Muscle of arm (tissue), 12 donors: Measurements from ENCODE around the gene FUT4. TPM values are rescaled to one million over a fixed set of nuclear protein-coding genes. Genes with fewer than 3 reads are reported as not detected.
"Not testable (repeated sequence)": the region's sequence is repeated elsewhere in the genome, so short reads cannot be mapped to it uniquely, and the experiment has no call there.

Experiments used
- DNase-seq: peaks from one replicate; pipeline ENCODE4 v3.0.0-alpha.2; 2013
- polyA plus RNA-seq, 12 donors: library from polyadenylated mRNA; unstranded; fragments of 120-200 nt; gene quantifications; one replicate each; pipeline ENCODE4 v1.2.1, GENCODE V29; 2013; ENCODE audit not compliant: insufficient read length in 12 of 12

Gene FUT4
- polyA plus RNA-seq, 12 donors, result 4.1 to 7.3 (median 6.1) TPM; not detected in 1

DNA sequence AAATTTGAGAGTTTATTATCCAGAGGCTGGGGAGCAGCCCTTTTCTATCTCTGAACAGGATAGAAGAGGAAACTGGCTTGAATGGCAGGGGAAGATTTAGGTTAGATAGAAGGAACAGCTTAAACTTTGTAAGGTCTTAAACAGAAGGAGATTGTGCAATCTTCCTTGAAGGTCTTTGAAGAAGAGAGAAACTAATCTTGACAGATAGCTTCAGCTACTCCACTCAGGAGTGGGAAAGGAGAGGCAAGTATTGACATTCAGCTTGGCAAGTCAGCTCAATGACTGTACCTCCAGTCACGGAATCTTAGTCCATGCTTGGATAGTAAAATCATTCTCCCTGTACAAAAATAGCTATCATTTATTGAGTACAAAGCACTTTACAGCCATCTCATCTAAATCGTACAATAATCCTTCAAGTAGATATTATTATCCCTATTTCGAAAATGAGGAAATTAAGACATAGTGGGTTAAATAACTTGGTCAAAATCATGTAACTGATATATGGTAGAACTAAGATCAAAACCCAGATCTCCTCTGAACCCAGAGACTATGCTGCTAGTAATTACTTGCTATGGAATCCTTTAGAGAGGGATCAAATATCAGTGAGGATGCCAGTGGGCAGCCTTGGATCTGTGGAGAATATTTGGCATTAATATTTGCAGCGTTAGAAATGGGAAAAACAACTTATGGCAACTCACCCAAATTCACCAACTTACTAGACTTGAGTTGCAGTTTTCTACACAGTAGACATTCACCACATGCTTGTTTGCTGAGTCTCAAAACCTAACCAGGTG is 16.9 kb upstream of the FUT4 start:
- no peak for DNase-seq

DNA sequence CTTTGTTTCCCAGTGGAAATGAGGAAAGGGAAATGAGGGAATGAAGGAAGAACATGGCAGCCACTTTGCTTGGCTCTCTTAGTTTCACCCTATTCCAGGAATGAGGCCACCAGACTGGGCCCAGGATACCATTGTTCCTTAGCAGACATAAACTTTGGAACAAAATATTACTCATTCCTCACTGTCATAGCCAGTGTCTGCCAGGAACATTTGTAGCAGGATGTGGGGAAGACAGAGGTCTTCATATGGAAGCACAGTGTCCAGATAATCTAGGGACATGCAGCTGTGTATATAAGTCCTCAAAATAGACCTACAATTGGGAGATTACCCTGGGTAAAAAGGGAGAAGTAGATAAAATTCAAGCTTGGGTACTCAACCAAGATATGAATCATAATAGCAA is 15.2 kb upstream of the FUT4 start:
- no peak for DNase-seq

DNA sequence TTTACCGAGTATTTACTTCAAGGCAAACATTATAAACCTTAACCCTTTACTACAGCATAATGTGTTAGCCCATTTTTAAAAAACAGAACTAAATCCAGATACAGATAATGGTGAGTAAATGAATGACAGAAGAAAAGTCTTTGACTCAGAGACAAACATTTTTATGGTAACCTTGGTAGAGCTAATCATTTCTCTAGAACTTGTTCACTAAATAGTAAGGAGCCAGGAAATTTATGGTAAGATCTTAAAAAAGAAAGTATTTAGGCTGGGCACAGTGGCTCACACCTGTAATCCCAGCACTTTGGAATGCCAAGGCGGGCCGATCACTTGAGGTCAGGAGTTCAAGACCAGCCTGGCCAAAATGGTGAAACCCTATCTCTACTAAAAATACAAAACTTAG is 11.5 kb upstream of the FUT4 start:
- DNase-seq, result no peak

DNA sequence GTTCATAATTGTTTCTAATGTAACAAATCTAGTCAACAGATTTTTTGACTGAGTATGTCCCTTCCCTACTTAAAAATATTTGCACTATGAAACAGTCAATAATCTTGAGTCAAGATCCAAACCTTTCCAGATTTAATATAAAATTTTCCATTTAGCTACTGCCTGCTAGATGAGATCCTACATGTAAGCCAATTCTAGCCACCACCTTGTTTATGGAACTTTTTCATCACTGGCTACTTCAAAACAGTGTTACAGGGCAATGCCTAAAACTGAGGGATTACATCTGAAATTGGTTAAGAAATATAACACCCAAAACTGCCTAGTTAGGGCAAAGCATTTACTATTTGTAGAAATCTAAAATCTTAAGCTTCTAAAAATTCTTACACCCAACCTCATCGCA is 10.5 kb upstream of the FUT4 start:
- DNase-seq, result peak; percentile 24

DNA sequence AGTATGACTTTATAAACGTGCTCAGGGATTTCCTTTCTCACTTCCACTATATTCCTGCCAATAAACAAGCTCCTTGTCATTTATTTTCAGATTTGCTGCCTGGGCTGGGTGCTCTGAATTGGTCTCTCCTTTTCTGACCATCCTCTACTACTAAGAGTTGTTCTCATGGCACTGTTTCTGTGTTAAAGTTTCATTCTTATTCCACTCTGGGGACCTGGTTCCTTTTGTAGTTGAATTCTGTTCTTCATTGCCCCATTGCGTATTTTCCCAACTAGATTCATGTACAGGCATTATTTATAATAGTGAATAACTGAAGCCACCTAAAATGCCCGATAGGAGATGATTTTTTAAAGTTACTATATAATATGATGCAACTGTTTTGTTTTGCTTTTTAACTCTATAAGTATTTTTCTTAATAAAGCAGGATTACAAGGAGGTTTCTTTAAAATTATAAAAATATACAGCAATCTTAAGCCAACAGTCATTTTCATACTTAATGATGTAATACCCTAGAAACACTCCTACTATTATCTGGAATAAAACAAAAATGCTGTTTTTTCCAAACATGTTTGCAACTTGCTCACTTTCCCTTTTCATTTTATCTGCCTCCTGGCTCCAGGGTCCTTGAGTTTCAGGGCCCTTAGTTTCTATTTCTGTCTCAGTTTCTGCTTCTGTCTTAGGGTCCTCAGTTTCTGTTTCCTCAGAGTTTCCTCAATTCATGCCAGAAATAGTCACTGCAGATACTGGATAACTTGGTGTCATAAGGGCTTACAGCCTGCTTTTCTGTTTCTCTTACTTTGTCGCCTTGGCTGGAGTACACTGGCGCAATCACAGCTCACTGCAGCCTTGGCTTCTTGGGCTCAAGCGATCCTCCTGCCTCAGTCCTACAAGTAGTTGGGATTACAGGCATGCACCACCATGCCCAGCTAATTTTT is 9.8 kb upstream of the FUT4 start:
- peak; percentile 52 for DNase-seq

DNA sequence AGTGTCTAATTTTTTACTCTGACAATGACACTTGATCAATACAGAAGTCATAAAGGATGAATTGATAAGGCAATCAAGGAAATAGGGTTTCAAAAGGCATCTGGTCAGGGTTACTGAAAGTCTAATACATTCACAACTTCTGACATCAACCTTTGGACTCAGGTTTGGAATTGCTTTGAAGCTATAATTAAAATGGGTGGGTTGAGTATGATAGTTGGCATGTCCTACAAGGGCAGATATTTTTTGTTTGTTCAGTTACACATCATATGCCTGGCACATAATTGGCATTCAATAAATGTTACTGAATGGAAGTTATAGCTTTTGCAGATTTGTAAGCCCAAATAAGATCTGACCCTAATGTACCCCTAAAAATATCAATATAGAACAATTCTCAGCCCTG is 7.3 kb upstream of the FUT4 start:
- no peak for DNase-seq

DNA sequence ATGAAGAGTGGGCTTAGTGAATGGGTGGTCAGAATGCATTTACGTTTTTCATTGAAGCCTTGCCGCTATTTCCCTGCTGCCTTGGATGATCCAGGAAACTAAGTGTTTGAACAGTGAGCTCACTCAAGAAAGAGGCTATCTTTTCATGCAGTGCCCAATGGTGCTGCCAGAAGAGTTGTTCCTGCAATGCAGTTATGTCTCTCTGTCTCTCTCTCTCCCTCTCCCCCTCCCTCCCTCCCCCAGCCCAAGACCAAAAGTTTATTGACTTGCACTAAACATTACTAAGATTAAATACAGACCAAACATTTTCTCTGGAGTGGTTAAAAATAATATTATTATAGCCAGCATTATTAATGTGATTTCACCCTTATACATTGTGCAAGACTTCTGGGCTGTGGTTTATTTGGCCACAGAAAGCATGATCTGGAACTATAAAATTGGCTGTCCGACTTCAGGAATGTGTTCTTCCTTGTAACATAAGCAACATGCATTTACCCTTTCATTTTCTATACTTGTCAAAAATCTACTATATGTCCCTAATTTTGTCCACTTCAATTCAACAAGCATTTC is 6.6 kb upstream of the FUT4 start:
- DNase-seq, result peak; percentile 26

DNA sequence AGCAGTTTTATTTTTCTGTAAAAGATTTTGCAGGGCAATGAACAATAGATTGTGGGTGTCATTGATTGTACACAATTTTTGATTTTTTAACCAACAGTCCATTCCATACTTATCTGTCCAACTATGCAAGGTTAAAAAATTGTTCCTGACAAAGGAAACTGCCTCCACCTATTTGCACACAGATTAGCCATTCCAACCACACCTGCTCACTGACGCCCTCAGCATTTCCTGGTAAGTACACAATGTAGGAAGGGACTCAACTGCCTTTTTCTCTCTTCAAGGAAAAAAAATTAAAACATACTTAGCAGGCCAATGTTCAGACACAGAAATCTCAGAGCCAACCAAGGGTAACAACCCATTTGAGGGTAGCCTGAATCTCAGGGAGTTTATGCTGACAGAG is 4.3 kb upstream of the FUT4 start:
- DNase-seq, result no peak

DNA sequence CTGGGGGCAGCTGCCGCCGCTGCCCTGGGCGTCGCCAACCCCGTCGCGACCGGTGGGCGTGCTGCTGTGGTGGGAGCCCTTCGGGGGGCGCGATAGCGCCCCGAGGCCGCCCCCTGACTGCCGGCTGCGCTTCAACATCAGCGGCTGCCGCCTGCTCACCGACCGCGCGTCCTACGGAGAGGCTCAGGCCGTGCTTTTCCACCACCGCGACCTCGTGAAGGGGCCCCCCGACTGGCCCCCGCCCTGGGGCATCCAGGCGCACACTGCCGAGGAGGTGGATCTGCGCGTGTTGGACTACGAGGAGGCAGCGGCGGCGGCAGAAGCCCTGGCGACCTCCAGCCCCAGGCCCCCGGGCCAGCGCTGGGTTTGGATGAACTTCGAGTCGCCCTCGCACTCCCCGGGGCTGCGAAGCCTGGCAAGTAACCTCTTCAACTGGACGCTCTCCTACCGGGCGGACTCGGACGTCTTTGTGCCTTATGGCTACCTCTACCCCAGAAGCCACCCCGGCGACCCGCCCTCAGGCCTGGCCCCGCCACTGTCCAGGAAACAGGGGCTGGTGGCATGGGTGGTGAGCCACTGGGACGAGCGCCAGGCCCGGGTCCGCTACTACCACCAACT is 1.0 kb downstream of the FUT4 start:
- peak; percentile 25 for DNase-seq

DNA sequence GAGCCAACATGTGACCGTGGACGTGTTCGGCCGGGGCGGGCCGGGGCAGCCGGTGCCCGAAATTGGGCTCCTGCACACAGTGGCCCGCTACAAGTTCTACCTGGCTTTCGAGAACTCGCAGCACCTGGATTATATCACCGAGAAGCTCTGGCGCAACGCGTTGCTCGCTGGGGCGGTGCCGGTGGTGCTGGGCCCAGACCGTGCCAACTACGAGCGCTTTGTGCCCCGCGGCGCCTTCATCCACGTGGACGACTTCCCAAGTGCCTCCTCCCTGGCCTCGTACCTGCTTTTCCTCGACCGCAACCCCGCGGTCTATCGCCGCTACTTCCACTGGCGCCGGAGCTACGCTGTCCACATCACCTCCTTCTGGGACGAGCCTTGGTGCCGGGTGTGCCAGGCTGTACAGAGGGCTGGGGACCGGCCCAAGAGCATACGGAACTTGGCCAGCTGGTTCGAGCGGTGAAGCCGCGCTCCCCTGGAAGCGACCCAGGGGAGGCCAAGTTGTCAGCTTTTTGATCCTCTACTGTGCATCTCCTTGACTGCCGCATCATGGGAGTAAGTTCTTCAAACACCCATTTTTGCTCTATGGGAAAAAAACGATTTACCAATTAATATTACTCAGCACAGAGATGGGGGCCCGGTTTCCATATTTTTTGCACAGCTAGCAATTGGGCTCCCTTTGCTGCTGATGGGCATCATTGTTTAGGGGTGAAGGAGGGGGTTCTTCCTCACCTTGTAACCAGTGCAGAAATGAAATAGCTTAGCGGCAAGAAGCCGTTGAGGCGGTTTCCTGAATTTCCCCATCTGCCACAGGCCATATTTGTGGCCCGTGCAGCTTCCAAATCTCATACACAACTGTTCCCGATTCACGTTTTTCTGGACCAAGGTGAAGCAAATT is 1.8 kb downstream of the FUT4 start:
- no peak for DNase-seq

DNA sequence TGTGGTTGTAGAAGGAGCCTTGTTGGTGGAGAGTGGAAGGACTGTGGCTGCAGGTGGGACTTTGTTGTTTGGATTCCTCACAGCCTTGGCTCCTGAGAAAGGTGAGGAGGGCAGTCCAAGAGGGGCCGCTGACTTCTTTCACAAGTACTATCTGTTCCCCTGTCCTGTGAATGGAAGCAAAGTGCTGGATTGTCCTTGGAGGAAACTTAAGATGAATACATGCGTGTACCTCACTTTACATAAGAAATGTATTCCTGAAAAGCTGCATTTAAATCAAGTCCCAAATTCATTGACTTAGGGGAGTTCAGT is 2.4 kb downstream of the FUT4 start:
- DNase-seq, result no peak

DNA sequence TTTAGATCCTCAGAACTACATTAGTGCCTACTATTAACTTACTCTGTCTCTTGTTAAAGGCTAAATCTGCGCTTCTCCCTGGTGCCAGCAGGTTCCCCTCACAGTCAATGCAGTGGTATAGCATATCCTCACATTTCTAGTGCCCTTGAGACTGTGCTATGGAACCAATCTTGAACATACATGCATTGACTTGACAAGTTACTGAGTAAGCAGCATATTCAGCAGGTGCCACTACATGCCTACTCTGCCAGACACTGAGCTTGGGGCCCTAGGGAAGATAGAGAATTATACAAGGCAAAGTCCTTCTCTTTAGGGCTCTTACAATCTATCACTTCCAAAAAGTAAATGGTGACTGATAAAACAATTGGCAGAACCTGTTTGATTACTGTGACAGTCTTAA is 3.2 kb downstream of the FUT4 start:
- no peak for DNase-seq

DNA sequence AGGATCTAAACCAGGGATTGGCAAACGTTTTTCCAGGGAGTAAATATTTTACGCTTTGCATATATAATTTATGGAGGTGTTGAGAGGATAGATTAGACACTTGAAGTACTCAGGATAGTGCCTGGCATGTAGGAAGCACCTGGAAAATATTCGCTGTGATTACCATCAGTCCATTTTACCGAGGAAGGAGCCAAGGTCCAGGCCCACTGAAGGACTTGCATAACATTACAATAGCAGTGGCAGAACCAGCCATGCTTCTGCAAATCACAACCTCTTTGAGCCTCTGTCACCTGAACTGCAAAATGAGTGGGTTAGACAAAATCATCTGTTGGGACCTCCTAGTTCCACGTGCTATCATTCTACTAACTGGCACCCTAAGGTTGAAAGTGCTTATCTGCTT is 5.4 kb downstream of the FUT4 start:
- DNase-seq, result no peak

DNA sequence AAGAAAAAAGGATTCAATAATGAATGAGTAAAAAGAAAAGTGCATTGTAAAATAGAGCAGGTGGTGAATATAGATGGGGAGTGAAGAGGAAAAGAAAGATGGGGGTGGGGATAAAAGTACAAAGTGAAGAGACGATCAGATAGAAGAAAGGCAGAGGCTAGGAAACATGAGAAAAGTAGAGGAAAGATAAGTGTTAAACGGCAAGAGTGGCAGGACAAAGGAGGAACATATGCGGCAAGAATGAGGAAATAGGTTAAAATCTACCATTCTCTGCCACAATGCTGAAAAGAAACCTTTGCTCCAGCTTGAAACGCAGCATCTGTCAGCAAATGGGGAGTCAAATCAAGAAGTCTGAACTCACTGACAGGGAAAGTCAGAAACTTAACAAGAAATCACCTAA is 6.8 kb downstream of the FUT4 start:
- DNase-seq, result no peak

DNA sequence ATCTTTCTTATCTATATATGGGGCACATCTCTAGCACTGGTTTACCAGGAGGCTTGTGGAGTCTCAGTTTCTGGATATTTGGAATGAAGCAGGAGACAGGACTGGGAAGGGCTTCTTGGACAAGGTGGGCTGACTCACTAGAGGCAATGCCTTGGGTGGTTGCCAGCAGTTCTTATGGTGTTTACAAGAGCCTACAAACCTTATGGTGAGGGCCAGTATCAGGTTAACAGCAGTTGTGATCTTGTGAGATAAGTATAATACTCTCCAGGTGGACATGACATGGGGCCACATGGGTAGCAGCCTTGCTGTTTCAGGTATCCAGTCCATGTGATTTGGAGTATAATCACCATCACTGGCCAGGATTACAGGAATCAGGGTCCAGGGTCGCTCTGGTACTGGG is 10.2 kb downstream of the FUT4 start:
- no peak for DNase-seq

DNA sequence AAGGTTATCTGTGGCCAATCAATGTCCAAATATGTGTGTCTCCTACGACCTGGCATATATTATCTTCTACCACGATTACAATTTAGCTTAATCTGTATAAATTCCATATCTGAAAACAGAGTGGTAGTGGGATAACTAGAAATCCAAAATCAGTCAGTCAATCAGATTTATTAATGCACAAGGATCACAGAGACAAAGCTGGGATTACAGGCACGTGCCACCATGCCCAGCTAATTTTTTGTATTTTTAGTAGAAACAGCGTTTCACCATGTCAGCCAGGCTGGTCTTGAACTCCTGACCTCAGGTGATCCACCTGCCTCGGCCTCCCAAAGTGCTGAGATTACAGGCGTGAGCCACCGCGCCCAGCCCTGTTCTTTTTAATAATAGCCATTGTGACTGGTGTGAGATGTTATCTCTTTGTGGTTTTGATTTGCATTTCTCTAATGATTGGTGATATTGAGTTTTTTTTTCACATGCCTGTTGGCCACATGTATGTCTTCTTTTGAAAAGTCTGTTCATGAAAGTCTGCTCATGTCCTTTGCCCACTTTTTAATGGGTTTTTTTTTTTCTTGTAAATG is 12.1 kb downstream of the FUT4 start:
- DNase-seq, result not testable (repeated sequence)

DNA sequence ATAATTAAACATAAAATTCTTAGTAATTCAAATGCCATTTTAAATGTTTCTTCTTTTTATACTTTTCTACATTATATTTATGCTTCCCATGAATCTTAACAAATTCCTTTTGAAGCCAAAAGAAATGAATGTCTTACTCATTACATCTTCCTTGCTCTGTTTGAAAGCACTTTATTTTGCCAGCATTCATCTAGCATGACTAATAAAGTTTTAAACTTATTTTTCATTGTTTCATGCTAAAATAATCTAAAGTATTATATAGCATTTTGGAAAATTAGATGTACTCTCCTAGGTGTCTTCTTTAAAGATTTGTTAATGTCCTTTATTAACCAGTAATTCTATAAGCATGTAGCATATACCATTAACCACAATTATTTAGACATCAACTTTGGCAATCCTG is 13.7 kb downstream of the FUT4 start:
- no peak for DNase-seq

DNA sequence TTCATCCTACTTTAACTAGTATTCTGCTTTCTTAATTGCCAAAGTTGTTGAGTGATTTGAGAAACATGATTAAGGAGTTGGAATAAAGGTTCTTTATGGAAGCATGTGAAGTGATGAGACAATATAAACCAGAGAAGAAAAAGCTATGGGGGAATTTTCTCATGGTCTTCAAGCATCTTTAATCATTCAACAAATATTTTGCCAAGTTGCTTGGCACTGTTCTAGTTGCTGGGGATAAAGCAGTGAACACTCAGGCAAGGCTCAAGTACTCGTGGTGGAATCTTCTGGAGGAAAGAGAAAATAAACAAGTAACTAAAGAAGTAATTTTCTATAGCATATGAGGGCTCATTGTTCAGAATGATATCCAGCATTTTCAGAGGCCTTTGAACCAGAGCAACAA is 14.3 kb downstream of the FUT4 start:
- no peak for DNase-seq

DNA sequence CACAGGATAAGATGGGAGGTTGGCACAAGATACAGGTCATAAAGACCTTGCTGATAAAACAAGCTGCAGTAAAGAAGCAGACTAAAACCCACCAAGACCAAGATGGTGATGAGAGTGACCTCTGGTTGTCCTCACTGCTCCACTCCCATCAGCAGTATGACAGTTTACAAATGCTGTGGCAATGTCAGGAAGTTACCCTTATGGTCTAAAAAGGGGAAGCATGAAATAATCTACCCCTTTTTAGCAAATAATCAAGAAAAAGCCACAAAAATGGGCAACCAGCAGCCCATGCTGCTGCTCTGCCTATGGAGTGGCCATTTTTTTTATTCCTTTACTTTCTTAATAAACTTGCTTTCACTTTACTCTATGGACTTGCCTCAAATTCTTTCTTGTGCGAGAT is 14.7 kb downstream of the FUT4 start:
- DNase-seq, result no peak

DNA sequence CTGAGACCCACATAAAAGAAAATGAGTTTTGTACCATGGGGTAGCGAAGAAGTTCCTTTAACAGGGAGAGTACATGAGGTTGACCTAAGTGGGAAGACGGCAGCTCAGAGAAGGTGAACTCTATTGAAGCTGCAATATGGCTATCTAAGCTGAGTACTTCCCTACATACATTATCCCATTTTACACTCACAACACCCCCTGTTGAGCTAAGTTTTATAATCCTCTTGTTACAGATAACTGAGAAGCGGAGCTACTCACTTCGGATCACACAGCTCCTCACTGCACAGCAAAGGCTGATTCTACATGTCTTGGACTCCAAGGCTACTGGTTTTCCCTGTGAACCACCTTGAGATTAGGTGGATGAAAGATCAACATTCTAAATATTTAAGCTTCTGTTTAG is 15.2 kb downstream of the FUT4 start:
- no peak for DNase-seq

DNA sequence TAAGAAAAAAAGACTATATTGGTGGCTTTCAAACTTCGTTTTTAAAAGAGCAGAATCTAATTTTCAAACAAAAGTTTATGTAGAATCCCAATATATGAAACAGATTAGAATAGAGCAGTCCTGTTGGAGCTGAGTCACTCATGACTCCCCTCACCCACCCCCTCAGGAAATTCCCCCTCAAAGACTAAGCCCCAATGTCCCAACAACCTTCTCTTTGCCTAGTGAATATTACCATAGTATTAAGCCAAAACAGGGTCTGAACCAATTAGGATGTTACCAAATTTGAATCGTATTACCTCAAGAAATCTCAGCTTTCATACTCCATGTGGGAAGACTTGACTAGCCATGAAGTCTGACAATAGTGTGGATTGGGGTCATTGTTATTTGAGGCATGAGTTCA is 15.6 kb downstream of the FUT4 start:
- no peak for DNase-seq
